Measurements from ENCODE around the gene CEP43. TPM values are rescaled to one million over a fixed set of nuclear protein-coding genes. Genes with fewer than 3 reads are reported as not detected.

Gene CEP43
- total RNA-seq, 1 donor from 2014 or later: 9.1 TPM

- Histone ChIP-seq H3K4me3 (no peak overlapping the region), H3K36me3 (no peaks in the 10 kb centered on the region), H3K4me1 (no peaks in the 10 kb centered on the region), H3K27ac (no peak overlapping the region), H3K9me3 (no peaks in the 10 kb centered on the region), H3K27me3 (no peaks in the 10 kb centered on the region)
- intact Hi-C loops (cut with DNase I): no loop called here
- DNase-seq (ENCODE audit: extremely low spot score in 2 of 2): no peak
- TF ChIP-seq CTCF (IDR thresholded peaks at IDR 0.05) (no peak), POLR2AphosphoS5 (IDR thresholded peaks at IDR 0.05; ENCODE audit: insufficient read depth in 1 of 2, low read depth in 1 of 2) (no peak), POLR2A (IDR thresholded peaks at IDR 0.05) (no peak)
Measured at GRCh38 chr6:166976636-166977035, 22.6 kb upstream of the CEP43 start.

- no peak for DNase-seq (ENCODE audit: extremely low spot score in 2 of 2)
- Histone ChIP-seq H3K27me3 (no peaks in the 10 kb centered on the region), H3K36me3 (no peaks in the 10 kb centered on the region), H3K4me1 (no peaks in the 10 kb centered on the region), H3K4me3 (no peak overlapping the region), H3K9me3 (no peaks in the 10 kb centered on the region), H3K27ac (no peak overlapping the region)
- TF ChIP-seq POLR2AphosphoS5 (IDR thresholded peaks at IDR 0.05; ENCODE audit: insufficient read depth in 1 of 2, low read depth in 1 of 2) (no peak), CTCF (IDR thresholded peaks at IDR 0.05) (no peak), POLR2A (IDR thresholded peaks at IDR 0.05) (no peak)
- intact Hi-C loops (cut with DNase I): no loop called here
Measured at GRCh38 chr6:166977621-166978525, 21.3 kb upstream of the CEP43 start.

GRCh38 chr6:166980738-166981137 lies 18.5 kb upstream of the CEP43 start:
- TF ChIP-seq POLR2A (IDR thresholded peaks at IDR 0.05) (no peak), POLR2AphosphoS5 (IDR thresholded peaks at IDR 0.05; ENCODE audit: insufficient read depth in 1 of 2, low read depth in 1 of 2) (no peak), CTCF (IDR thresholded peaks at IDR 0.05) (no peak)
- intact Hi-C loops (cut with DNase I): no loop called here
- no peak for DNase-seq (ENCODE audit: extremely low spot score in 2 of 2)
- no peak overlapping the region for H3K4me3 ChIP-seq
- no peaks in the 10 kb centered on the region for H3K36me3 ChIP-seq
- no peaks in the 10 kb centered on the region for H3K9me3 ChIP-seq
- H3K4me1 ChIP-seq: no peaks in the 10 kb centered on the region
- no peaks in the 10 kb centered on the region for H3K27me3 ChIP-seq
- H3K27ac ChIP-seq: no peak overlapping the region

- intact Hi-C loops (cut with DNase I): loop anchor here (5.0 kb wide), 1 partner anchor 200 kb away; no protein-coding TSS in a partner anchor
- H3K9me3 ChIP-seq: no peaks in the 10 kb centered on the region
- no peaks in the 10 kb centered on the region for H3K4me1 ChIP-seq
- no peaks in the 10 kb centered on the region for H3K27me3 ChIP-seq
- H3K36me3 ChIP-seq: no peaks in the 10 kb centered on the region
- no peak overlapping the region for H3K27ac ChIP-seq
- no peak overlapping the region for H3K4me3 ChIP-seq
- no peak for DNase-seq (ENCODE audit: extremely low spot score in 2 of 2)
- no peak for TF ChIP-seq POLR2AphosphoS5 (IDR thresholded peaks at IDR 0.05; ENCODE audit: insufficient read depth in 1 of 2, low read depth in 1 of 2)
- no peak for TF ChIP-seq POLR2A (IDR thresholded peaks at IDR 0.05)
- no peak for TF ChIP-seq CTCF (IDR thresholded peaks at IDR 0.05)
Measured at GRCh38 chr6:166987448-166987847, 11.7 kb upstream of the CEP43 start.

GRCh38 chr6:166987930-166988329 lies 11.3 kb upstream of the CEP43 start:
- DNase-seq (ENCODE audit: extremely low spot score in 2 of 2): no peak
- intact Hi-C loops (cut with DNase I): loop anchor here (5.0 kb wide), 1 partner anchor 201 kb away; no protein-coding TSS in a partner anchor
- Histone ChIP-seq H3K27me3 (no peaks in the 10 kb centered on the region), H3K36me3 (no peaks in the 10 kb centered on the region), H3K9me3 (no peaks in the 10 kb centered on the region), H3K4me1 (no peaks in the 10 kb centered on the region), H3K27ac (no peak overlapping the region), H3K4me3 (no peak overlapping the region)
- TF ChIP-seq CTCF (IDR thresholded peaks at IDR 0.05) (no peak), POLR2A (IDR thresholded peaks at IDR 0.05) (no peak), POLR2AphosphoS5 (IDR thresholded peaks at IDR 0.05; ENCODE audit: insufficient read depth in 1 of 2, low read depth in 1 of 2) (no peak)

All from vagina (tissue), 2 donors.